Measurements from ENCODE around the gene CARMIL1. TPM values are rescaled to one million over a fixed set of nuclear protein-coding genes. Genes with fewer than 3 reads are reported as not detected.

Gene CARMIL1
- total and polyA plus RNA-seq, 2 of the 8 experiments (the other 6 are each of a cell fraction or from before 2014, with no cell fraction given), result 20.3 to 40.4 TPM

GRCh38 chr6:25489399-25489798, 210.2 kb downstream of the CARMIL1 start:
- Histone ChIP-seq H3K18ac (ENCODE audit: extremely low read depth, low read length) (no peak overlapping the region), H3K23ac (ENCODE audit: insufficient read length) (no peak overlapping the region), H3K79me2 (ENCODE audit: control insufficient read depth in 1 of 2, insufficient read depth in 2 of 2, low read length in 2 of 2) (no peaks in the 10 kb centered on the region), H2AFZ (ENCODE audit: low read length) (no peak overlapping the region), H3K23me2 (ENCODE audit: low read depth, low read length) (no peaks in the 10 kb centered on the region), H2BK120ac (replicated peaks; ENCODE audit: low read depth, low read length) (no peak overlapping the region), H3K9ac (replicated peaks in 1 of 4; ENCODE audit: extremely low read depth in 1 of 4, low read depth in 3 of 4, low read length in 3 of 4) (no peak overlapping the region), H3K56ac (replicated peaks; ENCODE audit: insufficient read length, low read depth, low read length) (no peak overlapping the region), H3K27ac (ENCODE audit: low read depth, low read length) (no peak overlapping the region), H4K20me1 (replicated peaks in 1 of 2; ENCODE audit: control insufficient read depth in 1 of 2, insufficient read depth in 2 of 2, low read length in 2 of 2) (no peaks in the 10 kb centered on the region), H4K91ac (replicated peaks; ENCODE audit: insufficient read length, low read length) (no peak overlapping the region), H2BK15ac (ENCODE audit: low read length) (no peak overlapping the region), H3K4me2 (ENCODE audit: insufficient read depth in 1 of 2, low read depth in 2 of 2, low read length in 2 of 2) (no peak overlapping the region), H3K36me3 (ENCODE audit: control insufficient read depth in 2 of 4, insufficient read depth in 4 of 4, low read length in 3 of 4) (peaks cover 0 to 3% (median 1%) of the 10 kb centered on the region in 4 experiments; a peak in 3 of 8 replicates), H2AK5ac (ENCODE audit: low read depth, low read length) (no peak overlapping the region), H3K27me3 (replicated peaks in 1 of 4; ENCODE audit: control insufficient read depth in 3 of 4, extremely low read depth in 1 of 4, insufficient read depth in 3 of 4, low read length in 3 of 4) (no peaks in the 10 kb centered on the region), H4K5ac (ENCODE audit: insufficient read length, low read depth, low read length) (no peak overlapping the region), H3K79me1 (ENCODE audit: low read depth, low read length) (no peaks in the 10 kb centered on the region), H3K14ac (ENCODE audit: insufficient read length) (no peak overlapping the region), H3K4me3 (ENCODE audit: extremely low read depth in 1 of 4, insufficient read depth in 2 of 4, low read depth in 3 of 4, low read length in 4 of 4) (no peak overlapping the region), H2BK20ac (ENCODE audit: low read length) (no peak overlapping the region), H3K4me1 (replicated peaks in 1 of 4; ENCODE audit: control insufficient read depth in 3 of 4, insufficient read depth in 4 of 4, low read length in 3 of 4) (no peaks in the 10 kb centered on the region), H4K8ac (ENCODE audit: extremely low read depth, insufficient read depth, low read length) (no peak overlapping the region), H2BK5ac (ENCODE audit: low read depth, low read length) (no peak overlapping the region), H2BK12ac (ENCODE audit: low read depth, low read length) (no peak overlapping the region), H3K4ac (replicated peaks; ENCODE audit: insufficient read length, low read depth, low read length) (no peak overlapping the region), H3K9me3 (ENCODE audit: insufficient read depth in 2 of 2, low read depth in 1 of 2, low read length in 1 of 2) (no peaks in the 10 kb centered on the region)
- no peak for TF ChIP-seq NANOG (IDR thresholded peaks at IDR 0.05; ENCODE audit: insufficient read depth, low read depth, low read length, poor library complexity, severe bottlenecking)
- peak; percentile 88; the same call in 1 of the 2 replicates for TF ChIP-seq YY1 (IDR thresholded peaks at IDR 0.05; ENCODE audit: low read depth, low read length)
- TF ChIP-seq CTCF (IDR thresholded peaks at IDR 0.05; ENCODE audit: control extremely low read depth in 1 of 3, insufficient read depth in 1 of 3, low read depth in 1 of 3, low read length in 3 of 3), result no peak
- POLR2A ChIA-PET (ENCODE audit: partially characterized antibody), result interaction anchor here (1.3 kb wide), 1 partner anchor 211 kb away, joined by 3 read pairs; the partner anchor contains the start of gene CARMIL1
- 90% methylated on average over 3 of the region's 3 CpGs; no CpG with 5 or more reads in 1 of the 2 experiments for WGBS, 2 experiments (ENCODE audit: extremely low coverage in 1 of 2, insufficient coverage in 1 of 2, insufficient read length in 1 of 2, insufficient replicate concordance in 2 of 2, low coverage in 1 of 2, low lambda C conversion rate in 2 of 2, missing lambda C conversion rate in 1 of 2)
- DNase-seq (ENCODE audit: low read depth in 1 of 2, low spot score in 2 of 2), result no peak
- CTCF ChIA-PET (ENCODE audit: partially characterized antibody), result interaction anchor here (0.6 to 5.4 kb wide), 33 partner anchors 9 to 387 kb away, joined by 3 to 53 read pairs (median 4); partner anchors contain the start of gene CARMIL1
- FAIRE-seq, result no peak

Measured in H1 (cell line).